Mucosa of rectum (tissue), 2 donors: ENCODE results near the gene SNX17.
A peak's percentile ranks its signal among the peaks of the same experiment; 100 is the strongest.

Experiments used
- H3K27ac ChIP-seq, 2 donors: one replicate each; pipeline ENCODE4 v1.7.0; 2013; ENCODE audit warnings: inconsistent platforms in 2 of 2, low read depth in 2 of 2, low read length in 2 of 2
- H3K27me3 ChIP-seq, 2 donors: one replicate each; pipeline ENCODE4 v1.7.0; 2013; ENCODE audit warnings: low read length in 2 of 2; ENCODE audit not compliant: control insufficient read depth in 2 of 2, insufficient read depth in 2 of 2
- H3K36me3 ChIP-seq, 2 donors: one replicate each; pipeline ENCODE4 v1.7.0; 2013; ENCODE audit warnings: low read length in 2 of 2; ENCODE audit not compliant: control insufficient read depth in 2 of 2, insufficient read depth in 2 of 2
- H3K4me1 ChIP-seq, 2 donors: one replicate each; pipeline ENCODE4 v1.7.0; 2013; ENCODE audit warnings: low read length in 2 of 2, mild to moderate bottlenecking in 1 of 2; ENCODE audit not compliant: control insufficient read depth in 2 of 2, insufficient read depth in 2 of 2
- H3K4me3 ChIP-seq, 2 donors: one replicate each; pipeline ENCODE4 v1.7.0; 2013; ENCODE audit warnings: low read length in 2 of 2
- H3K9ac ChIP-seq, 2 donors: one replicate each; pipeline ENCODE4 v1.7.0; 2013; ENCODE audit warnings: low read length in 2 of 2, low read depth in 1 of 2, mild to moderate bottlenecking in 1 of 2
- H3K9me3 ChIP-seq, 2 donors: one replicate each; pipeline ENCODE4 v1.7.0; 2013; ENCODE audit warnings: low read length in 2 of 2; ENCODE audit not compliant: control insufficient read depth in 2 of 2
- donor health status: healthy.
- donor health status: Normal muscosa, but diverticular disease.

SNX17 gene

DNA sequence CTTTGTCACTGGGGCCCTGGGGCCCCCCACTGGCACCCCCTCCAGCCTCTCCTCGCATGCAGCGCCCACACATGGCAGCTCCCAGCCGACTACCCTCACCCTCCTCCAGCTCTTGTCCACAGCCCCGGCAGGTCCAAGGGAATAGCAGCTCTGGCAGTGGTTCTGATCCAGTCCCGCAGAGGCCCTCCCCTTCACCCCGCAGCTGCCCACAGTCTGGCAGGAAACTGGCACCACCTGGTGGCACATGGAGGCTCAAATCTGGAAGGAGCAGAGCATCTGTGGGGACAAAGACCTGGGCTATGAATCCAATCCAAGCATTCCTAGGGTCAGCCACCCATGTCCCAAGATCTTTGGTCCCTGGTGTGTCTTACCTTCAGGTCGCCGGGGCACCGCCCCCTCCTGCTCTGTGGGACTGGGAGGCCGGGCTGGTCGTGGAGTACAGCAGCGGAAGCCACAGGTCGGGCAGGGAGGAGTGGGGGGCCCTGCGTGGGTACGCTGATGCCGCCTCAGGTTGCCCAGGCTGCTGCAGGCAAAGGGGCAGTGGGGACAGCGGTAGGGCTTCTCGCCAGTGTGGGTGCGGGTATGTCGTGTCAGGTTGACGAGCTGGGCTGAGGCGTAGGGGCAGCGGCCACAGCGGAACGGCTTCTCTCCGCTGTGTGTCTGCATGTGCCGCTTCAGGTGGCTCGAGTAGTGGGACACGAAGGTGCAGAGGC is 7.8 kb downstream of the SNX17 start:
- Histone ChIP-seq H3K27ac (no peak overlapping the region), H3K4me1 (peaks cover 21 to 23% of the 10 kb centered on the region in 2 donors), H3K9ac (no peak overlapping the region), H3K36me3 (peaks cover 53 to 58% of the 10 kb centered on the region in 2 donors), H3K27me3 (no peaks in the 10 kb centered on the region), H3K9me3 (no peaks in the 10 kb centered on the region), H3K4me3 (no peak overlapping the region)

DNA sequence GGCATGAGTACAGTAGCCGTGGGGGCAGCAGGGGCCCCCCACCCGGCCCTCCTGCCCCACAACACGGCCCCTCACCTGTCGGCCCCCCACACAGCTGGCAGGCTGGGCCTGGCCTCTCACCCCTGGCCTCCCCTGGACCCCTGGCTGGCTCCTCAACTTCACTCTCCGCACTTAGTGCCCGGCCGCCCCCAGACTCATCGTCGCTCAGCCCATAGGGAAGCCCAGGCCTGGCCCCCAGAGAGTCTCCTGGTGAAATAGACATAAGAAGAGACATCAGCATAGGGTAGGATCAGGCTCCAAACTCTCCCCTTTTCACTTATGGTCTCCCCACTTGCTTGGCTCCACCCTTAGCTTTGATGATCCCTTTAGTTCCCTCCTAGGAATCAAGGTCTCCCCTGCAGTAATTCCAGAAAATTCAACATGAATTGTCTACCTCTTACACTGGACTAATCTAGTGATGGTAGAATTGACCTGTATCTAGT is 8.4 kb downstream of the SNX17 start:
- peak overlapping the region in 1 of 2 donors; percentile 90 for H3K4me3 ChIP-seq

DNA sequence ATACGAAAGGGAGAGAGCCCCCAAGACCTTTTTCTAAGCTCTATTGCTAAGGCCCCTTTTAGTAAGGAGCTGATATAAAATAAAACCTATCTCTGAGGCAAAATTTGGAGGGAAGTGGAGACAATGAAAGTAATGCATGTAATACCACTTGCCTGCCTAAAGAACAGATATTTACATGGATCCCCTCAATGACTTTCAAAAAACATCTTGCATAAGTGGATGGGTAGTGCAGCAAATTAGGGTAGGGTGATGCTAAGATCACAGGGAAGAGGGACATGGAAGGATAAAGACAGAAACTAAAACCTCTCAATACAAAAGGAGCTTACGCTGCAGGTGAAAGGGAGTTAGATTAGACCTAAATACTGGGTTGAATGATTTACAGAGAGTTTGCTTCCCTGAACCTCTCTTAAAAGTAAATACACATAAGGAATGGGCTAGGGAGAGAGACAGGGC is 9.0 kb downstream of the SNX17 start:
- Histone ChIP-seq H3K27me3 (no peaks in the 10 kb centered on the region), H3K27ac (peak overlapping the region; percentile 81 to 89), H3K4me3 (peak overlapping the region; percentile 78 to 90), H3K9me3 (no peaks in the 10 kb centered on the region), H3K9ac (peak overlapping the region; percentile 80 to 92), H3K4me1 (peaks cover 21 to 23% of the 10 kb centered on the region in 2 donors), H3K36me3 (peaks cover 54 to 62% of the 10 kb centered on the region in 2 donors)

More for the DNA sequence above, 8.4 kb downstream of the SNX17 start:
- peak overlapping the region in 1 of 2 donors; percentile 81 for H3K27ac ChIP-seq
- H3K27me3 ChIP-seq = no peaks in the 10 kb centered on the region
- no peaks in the 10 kb centered on the region for H3K9me3 ChIP-seq
- peak overlapping the region in 1 of 2 donors; percentile 80 for H3K9ac ChIP-seq
- peaks cover 21 to 23% of the 10 kb centered on the region in 2 donors for H3K4me1 ChIP-seq
- H3K36me3 ChIP-seq = peaks cover 54 to 60% of the 10 kb centered on the region in 2 donors

DNA sequence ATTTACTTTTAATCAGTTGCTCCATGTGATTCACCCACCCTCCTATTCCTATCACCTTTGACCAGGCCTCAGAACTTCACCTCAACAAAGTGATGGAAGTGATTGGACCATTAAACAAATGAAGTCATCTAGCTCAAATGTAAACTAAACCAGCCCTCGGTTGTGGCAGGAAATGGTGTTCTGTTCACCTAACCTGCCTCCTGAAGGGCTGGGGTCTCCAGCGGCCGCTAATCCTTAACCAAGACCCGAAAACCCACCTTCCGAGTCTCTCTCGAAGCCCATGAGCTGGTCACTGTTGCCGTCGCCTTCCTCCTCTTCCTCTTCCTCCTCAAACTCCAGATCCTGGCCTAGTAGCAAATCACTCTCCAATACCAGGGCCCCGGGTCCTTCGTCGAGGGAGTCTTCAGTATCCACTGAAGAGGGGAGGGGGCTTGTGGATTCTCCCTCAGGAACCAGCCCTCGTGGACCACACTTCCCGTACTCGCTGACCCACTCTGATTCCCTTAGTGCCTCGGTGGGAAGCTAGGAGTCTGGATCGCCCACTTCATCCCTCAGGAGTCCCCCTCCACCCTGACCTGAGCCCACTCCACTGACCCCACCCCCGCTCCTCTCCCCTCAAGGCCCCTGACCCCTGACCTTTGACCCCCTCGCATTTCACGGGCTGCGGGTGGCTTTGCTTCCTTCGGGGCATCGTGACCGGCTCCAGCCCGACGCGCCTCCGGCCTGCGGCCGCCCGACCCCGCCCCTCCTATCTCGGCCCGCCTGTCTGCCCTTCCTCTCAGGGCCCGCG is 9.6 kb downstream of the SNX17 start:
- Histone ChIP-seq H3K27ac (peak overlapping the region; percentile 81 to 89), H3K27me3 (no peaks in the 10 kb centered on the region), H3K4me1 (peaks cover 21 to 23% of the 10 kb centered on the region in 2 donors), H3K9me3 (no peaks in the 10 kb centered on the region), H3K4me3 (peak overlapping the region; percentile 78 to 90), H3K36me3 (peaks cover 54 to 62% of the 10 kb centered on the region in 2 donors), H3K9ac (peak overlapping the region; percentile 80 to 92)

DNA sequence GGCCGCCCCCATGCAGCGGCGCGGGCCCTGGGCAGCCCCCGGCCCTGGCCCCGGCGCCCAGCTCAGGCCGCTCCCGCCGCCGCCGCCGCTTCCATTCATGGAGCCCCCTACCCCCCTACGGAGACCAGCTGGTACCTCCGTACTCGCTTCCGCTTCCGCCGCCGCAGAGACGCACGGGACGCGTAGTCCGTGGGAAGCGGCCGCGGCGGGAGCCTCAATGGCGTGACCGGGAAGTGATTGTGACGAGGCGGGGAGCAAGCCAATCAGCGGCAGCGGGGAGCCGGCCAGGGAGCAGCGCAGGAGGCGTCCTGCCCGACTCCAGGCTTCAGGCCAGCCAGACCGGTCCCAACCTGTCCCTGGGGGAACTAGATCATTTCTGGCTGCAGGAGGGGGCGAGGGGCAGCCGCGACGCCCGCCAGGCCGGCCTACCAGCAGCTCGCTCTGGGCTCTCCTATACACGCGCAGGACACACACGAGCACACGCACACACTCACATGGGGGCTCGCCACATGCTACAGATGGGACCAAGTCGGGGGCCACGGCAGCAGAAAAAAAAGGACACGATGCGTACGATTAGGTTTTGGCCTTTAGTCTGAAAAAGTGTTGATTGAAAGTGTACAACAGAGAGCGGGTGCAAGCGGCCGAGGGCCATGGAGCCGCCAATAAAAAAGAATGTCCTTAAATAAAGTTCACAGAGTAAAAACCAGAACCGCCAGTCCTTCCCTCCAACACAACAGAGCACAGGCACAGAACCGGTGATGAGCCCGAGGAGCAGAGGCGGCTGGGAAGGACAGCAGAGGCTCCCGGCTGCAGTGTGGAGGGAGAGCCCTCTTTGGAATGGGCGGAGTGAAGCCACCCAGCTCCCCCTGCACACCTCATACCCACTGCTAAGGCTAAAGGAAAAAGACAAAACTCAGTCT is 10.5 kb downstream of the SNX17 start, which contains the start of gene ZNF513:
Gene ZNF513 (minus strand): TSS at position 109 of the 920 bp plus-strand sequence. CDS start 208 bp downstream, outside the sequence.
- Histone ChIP-seq H3K27ac (peak within 1 kb of the TSS; percentile 84 to 89), H3K36me3 (peaks cover 53 to 61% of the 10 kb centered on the region in 2 donors), H3K4me3 (peak within 1 kb of the TSS; percentile 78 to 90), H3K9ac (peak within 1 kb of the TSS; percentile 80 to 92), H3K9me3 (no peaks in the 10 kb centered on the region), H3K4me1 (peaks cover 21 to 23% of the 10 kb centered on the region in 2 donors), H3K27me3 (no peaks in the 10 kb centered on the region)

DNA sequence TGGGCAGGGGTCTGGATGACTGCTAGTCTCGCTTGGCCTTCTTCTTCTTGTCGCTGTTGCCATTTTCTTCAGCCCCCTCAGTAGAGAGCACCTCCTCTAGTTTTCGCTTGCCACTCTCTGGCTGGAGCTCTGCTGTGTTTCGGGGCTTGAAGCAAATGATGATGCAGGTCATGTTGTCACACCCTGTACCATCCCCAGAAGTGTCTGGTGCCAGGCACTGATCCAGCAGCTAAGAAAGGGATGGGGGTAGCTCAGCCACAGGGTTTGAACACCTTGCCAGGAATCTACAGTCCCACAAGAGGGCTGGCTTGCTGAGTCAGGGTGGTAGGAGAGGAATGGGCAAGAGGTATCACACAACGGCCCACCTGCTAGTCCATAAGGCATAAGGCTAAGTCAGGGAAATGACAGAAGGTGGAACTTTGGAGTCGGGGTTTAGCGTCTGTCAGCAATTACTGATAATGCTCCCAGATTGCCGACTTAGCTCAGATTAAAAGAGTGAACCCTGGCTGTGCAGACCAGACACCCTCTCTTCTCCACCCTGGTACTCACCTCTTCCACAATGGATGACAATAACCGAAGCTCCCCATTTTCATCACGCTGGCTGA is 11.3 kb downstream of the SNX17 start:
- no peak overlapping the region for H3K4me3 ChIP-seq
- peaks cover 21 to 23% of the 10 kb centered on the region in 2 donors for H3K4me1 ChIP-seq
- H3K9ac ChIP-seq = no peak overlapping the region
- H3K36me3 ChIP-seq = peaks cover 49 to 57% of the 10 kb centered on the region in 2 donors
- H3K27me3 ChIP-seq = no peaks in the 10 kb centered on the region
- no peak overlapping the region for H3K27ac ChIP-seq
- H3K9me3 ChIP-seq = no peaks in the 10 kb centered on the region

DNA sequence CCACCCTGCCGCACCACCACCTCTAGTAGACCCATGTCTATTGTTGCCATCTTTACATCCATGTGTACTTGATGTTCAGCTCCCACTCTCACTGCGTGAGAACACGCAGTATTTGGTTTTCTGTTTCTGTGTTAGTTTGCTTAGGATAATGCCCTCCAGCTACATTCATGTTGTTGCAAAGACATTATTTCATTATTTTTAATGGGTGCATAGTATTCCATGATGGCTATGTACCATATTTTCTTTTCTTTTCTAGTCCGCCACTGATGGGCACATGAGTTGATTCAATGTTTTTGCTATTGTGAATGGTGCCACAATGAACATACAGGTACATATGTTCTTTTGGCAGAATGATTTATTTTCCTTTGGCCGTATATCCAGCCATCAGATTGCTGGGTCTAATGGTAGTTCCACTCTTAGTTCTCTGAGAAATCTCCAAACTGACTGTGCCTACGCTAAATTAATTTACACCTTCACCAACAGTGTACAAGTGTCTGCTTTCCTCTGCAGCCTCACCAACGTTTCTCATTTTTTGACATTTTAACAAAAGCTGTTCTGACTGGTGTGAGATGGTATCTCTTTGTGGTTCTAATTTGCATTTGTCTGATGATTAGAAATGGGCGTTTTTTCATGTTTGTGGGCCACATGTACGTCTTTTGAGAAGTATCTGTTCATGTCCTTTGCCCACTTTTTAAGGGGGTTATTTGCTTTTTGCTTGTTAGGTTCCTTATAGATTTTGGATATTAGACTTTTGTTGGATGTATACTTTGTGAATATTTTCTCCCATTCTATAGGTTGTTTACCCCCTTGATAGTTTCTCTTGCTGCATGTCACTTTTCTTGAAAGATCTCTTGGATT is 20.6 kb downstream of the SNX17 start:
- no peaks in the 10 kb centered on the region for H3K4me1 ChIP-seq
- no peak overlapping the region for H3K9ac ChIP-seq
- no peaks in the 10 kb centered on the region for H3K9me3 ChIP-seq
- no peaks in the 10 kb centered on the region for H3K27me3 ChIP-seq
- H3K4me3 ChIP-seq = no peak overlapping the region
- no peak overlapping the region for H3K27ac ChIP-seq
- peaks cover 2 to 8% of the 10 kb centered on the region in 2 donors for H3K36me3 ChIP-seq

DNA sequence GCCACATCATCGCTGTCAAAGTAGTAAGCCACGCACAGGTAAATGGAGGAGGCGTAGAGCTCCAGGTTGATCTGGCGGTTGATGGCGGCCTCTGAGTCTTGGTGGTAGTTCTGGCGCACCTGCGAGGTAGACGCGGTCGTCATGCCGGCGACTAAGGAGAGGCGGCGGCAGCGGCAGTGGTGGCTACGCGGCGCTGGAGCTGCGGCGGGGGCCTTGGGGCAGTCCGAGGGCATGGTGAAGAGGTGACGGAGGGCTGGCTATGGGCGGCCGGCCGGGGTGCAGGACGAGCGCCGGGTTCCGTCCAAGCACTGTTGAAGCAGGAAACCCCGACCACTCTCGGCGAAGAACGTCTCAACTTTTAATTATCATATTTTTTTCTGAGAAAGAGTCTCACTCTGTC is 22.8 kb downstream of the SNX17 start:
- no peaks in the 10 kb centered on the region for H3K9me3 ChIP-seq
- H3K36me3 ChIP-seq = peaks cover 0 to 3% of the 10 kb centered on the region in 2 donors
- H3K4me1 ChIP-seq = no peaks in the 10 kb centered on the region
- no peak overlapping the region for H3K9ac ChIP-seq
- H3K4me3 ChIP-seq = no peak overlapping the region
- H3K27me3 ChIP-seq = no peaks in the 10 kb centered on the region
- H3K27ac ChIP-seq = no peak overlapping the region
